H1 (cell line): Measurements from ENCODE around the gene SLC9A5. TPM values are rescaled to one million over a fixed set of nuclear protein-coding genes. Genes with fewer than 3 reads are reported as not detected.

Source experiments
- CTCF ChIA-PET: fragments of 300-600 bp; sonication (Branson Sonifier 250); formaldehyde crosslinking; loops from one replicate; lab custom pipeline; 2021; ENCODE audit not compliant: partially characterized antibody; lab: Charles Lee
- POLR2A ChIA-PET: fragments of 300-600 bp; sonication (Branson Sonifier 250); formaldehyde crosslinking; loops from one replicate; lab custom pipeline; 2021; ENCODE audit warnings: inconsistent platforms; ENCODE audit not compliant: partially characterized antibody; lab: Charles Lee
- DNase-seq, 2 experiments: peaks; one replicate each; pipeline versions ENCODE4 v3.0.0 to v3.0.0-alpha.2; 2010 to 2022; ENCODE audit warnings: low spot score in 2 of 2, low read depth in 1 of 2, mixed read lengths in 1 of 2
- FAIRE-seq: peaks from 2 replicates; lab custom pipeline; 2011; peaks lifted over from hg19 to GRCh38; lab: Jason Lieb, UNC
- H2AFZ ChIP-seq: 2 replicates; pipeline ENCODE4 v1.8.1; 2012; ENCODE audit warnings: low read length, inconsistent platforms
- H2AK5ac ChIP-seq: 2 replicates; pipeline ENCODE4 v1.6.1; 2013; ENCODE audit warnings: low read depth, low read length
- H2BK120ac ChIP-seq: replicated peaks from 2 replicates; pipeline ENCODE3; 2013; ENCODE audit warnings: low read depth, low read length, inconsistent platforms
- H2BK12ac ChIP-seq: 2 replicates; pipeline ENCODE4 v1.6.1; 2013; ENCODE audit warnings: low read depth, low read length
- H2BK15ac ChIP-seq: 2 replicates; pipeline ENCODE4 v1.6.1; 2013; ENCODE audit warnings: low read length
- H2BK20ac ChIP-seq: 2 replicates; pipeline ENCODE4 v1.6.1; 2013; ENCODE audit warnings: low read length
- H2BK5ac ChIP-seq: 2 replicates; pipeline ENCODE4 v1.6.1; 2013; ENCODE audit warnings: low read depth, low read length
- H3K14ac ChIP-seq: 2 replicates; pipeline ENCODE4 v1.6.1; 2013; ENCODE audit warnings: inconsistent platforms; ENCODE audit not compliant: insufficient read length
- H3K18ac ChIP-seq: 2 replicates; pipeline ENCODE4 v1.6.1; 2013; ENCODE audit warnings: low read length; ENCODE audit errors: extremely low read depth
- H3K23ac ChIP-seq: 2 replicates; pipeline ENCODE4 v1.6.1; 2013; ENCODE audit warnings: inconsistent platforms; ENCODE audit not compliant: insufficient read length
- H3K23me2 ChIP-seq: 2 replicates; pipeline ENCODE4 v1.6.1; 2013; ENCODE audit warnings: low read depth, low read length
- H3K27ac ChIP-seq: 2 replicates; pipeline ENCODE4 v1.6.1; 2011; ENCODE audit warnings: low read depth, low read length, inconsistent platforms
- H3K27me3 ChIP-seq, 4 experiments: replicated peaks in 1 of 4; 1 replicate in 1 of 4; 2 replicates in 3 of 4; pipeline versions ENCODE4 v1.6.1 to v1.8.1; 2011 to 2013; ENCODE audit warnings: low read length in 3 of 4, mild to moderate bottlenecking in 3 of 4, inconsistent platforms in 2 of 4, mixed read lengths in 2 of 4, moderate library complexity in 1 of 4; ENCODE audit not compliant: control insufficient read depth in 3 of 4, insufficient read depth in 3 of 4; ENCODE audit errors: extremely low read depth in 1 of 4
- H3K36me3 ChIP-seq, 4 experiments: 2 replicates each; pipeline versions ENCODE4 v1.6.1 to v1.8.1; 2011 to 2013; ENCODE audit warnings: mild to moderate bottlenecking in 4 of 4, low read length in 3 of 4, moderate library complexity in 2 of 4, control low read depth in 1 of 4, inconsistent platforms in 1 of 4; ENCODE audit not compliant: insufficient read depth in 4 of 4, control insufficient read depth in 2 of 4
- H3K4ac ChIP-seq: replicated peaks from 2 replicates; pipeline ENCODE3; 2013; ENCODE audit warnings: low read length, low read depth, mixed read lengths, inconsistent platforms; ENCODE audit not compliant: insufficient read length
- H3K4me1 ChIP-seq, 4 experiments: replicated peaks in 1 of 4; 1 replicate in 1 of 4; 2 replicates in 3 of 4; pipeline versions ENCODE4 v1.6.1 to v1.8.1; 2011 to 2013; ENCODE audit warnings: low read length in 3 of 4, inconsistent platforms in 2 of 4, mixed read lengths in 1 of 4; ENCODE audit not compliant: insufficient read depth in 4 of 4, control insufficient read depth in 3 of 4
- H3K4me2 ChIP-seq, 2 experiments: 2 replicates each; pipeline versions ENCODE4 v1.6.1 to v1.8.1; 2011 to 2013; ENCODE audit warnings: low read depth in 2 of 2, low read length in 2 of 2, control low read depth in 1 of 2, inconsistent platforms in 1 of 2, mild to moderate bottlenecking in 1 of 2; ENCODE audit not compliant: insufficient read depth in 1 of 2
- H3K4me3 ChIP-seq, 4 experiments: fragments of 200-600, 300-600 bp in 1 of 4; sonication (generic), shearing (Covaris generic), sonication (Bioruptor Twin) in 1 of 4; 2 replicates each; pipeline versions ENCODE4 v1.5.1 to v1.8.1; 2011 to 2016; ENCODE audit warnings: low read length in 4 of 4, low read depth in 3 of 4, control low read depth in 2 of 4, inconsistent platforms in 2 of 4, mild to moderate bottlenecking in 2 of 4, mixed read lengths in 1 of 4, moderate library complexity in 1 of 4; ENCODE audit not compliant: insufficient read depth in 2 of 4; ENCODE audit errors: extremely low read depth in 1 of 4
- H3K56ac ChIP-seq: replicated peaks from 2 replicates; pipeline ENCODE3; 2013; ENCODE audit warnings: low read depth, mild to moderate bottlenecking, mixed read lengths, low read length, inconsistent platforms; ENCODE audit not compliant: insufficient read length
- H3K79me1 ChIP-seq: 2 replicates; pipeline ENCODE4 v1.6.1; 2013; ENCODE audit warnings: low read depth, low read length, control low read depth
- H3K79me2 ChIP-seq, 2 experiments: 2 replicates each; pipeline versions ENCODE4 v1.6.1 to v1.8.1; 2012 to 2013; ENCODE audit warnings: low read length in 2 of 2, mild to moderate bottlenecking in 2 of 2, inconsistent platforms in 1 of 2; ENCODE audit not compliant: insufficient read depth in 2 of 2, control insufficient read depth in 1 of 2
- H3K9ac ChIP-seq, 4 experiments: replicated peaks in 1 of 4; 1 replicate in 1 of 4; 2 replicates in 3 of 4; pipeline versions ENCODE4 v1.6.1 to v1.8.1; 2011 to 2013; ENCODE audit warnings: low read depth in 3 of 4, low read length in 3 of 4, control low read depth in 2 of 4, mild to moderate bottlenecking in 2 of 4, moderate library complexity in 2 of 4, inconsistent platforms in 1 of 4; ENCODE audit errors: extremely low read depth in 1 of 4
- H3K9me3 ChIP-seq, 2 experiments: 2 replicates each; pipeline versions ENCODE4 v1.6.1 to v1.8.1; 2012 to 2013; ENCODE audit warnings: mild to moderate bottlenecking in 2 of 2, moderate library complexity in 2 of 2, control low read depth in 1 of 2, inconsistent platforms in 1 of 2, low read depth in 1 of 2, low read length in 1 of 2, mixed read lengths in 1 of 2; ENCODE audit not compliant: insufficient read depth in 2 of 2
- H4K20me1 ChIP-seq, 2 experiments: replicated peaks in 1 of 2; 2 replicates each; pipeline versions ENCODE3 to v1.8.1; 2011 to 2013; ENCODE audit warnings: inconsistent platforms in 2 of 2, low read length in 2 of 2, mild to moderate bottlenecking in 1 of 2; ENCODE audit not compliant: insufficient read depth in 2 of 2, control insufficient read depth in 1 of 2
- H4K5ac ChIP-seq: 2 replicates; pipeline ENCODE4 v1.6.1; 2013; ENCODE audit warnings: low read length, low read depth, mixed read lengths, inconsistent platforms; ENCODE audit not compliant: insufficient read length
- H4K8ac ChIP-seq: 2 replicates; pipeline ENCODE4 v1.8.0; 2013; ENCODE audit warnings: mild to moderate bottlenecking, moderate library complexity, low read length, inconsistent platforms; ENCODE audit not compliant: insufficient read depth; ENCODE audit errors: extremely low read depth
- H4K91ac ChIP-seq: replicated peaks from 2 replicates; pipeline ENCODE3; 2013; ENCODE audit warnings: low read length, mixed read lengths, inconsistent platforms; ENCODE audit not compliant: insufficient read length
- CREB1 ChIP-seq: IDR thresholded peaks from 2 replicates; pipeline ENCODE4 v1.6.1; 2012; ENCODE audit warnings: inconsistent platforms
- JUN ChIP-seq: IDR thresholded peaks from 2 replicates; pipeline ENCODE4 v1.6.1; 2011; ENCODE audit warnings: low read depth, mild to moderate bottlenecking, improper control_type of control experiment, low read length
- KDM4A ChIP-seq: IDR thresholded peaks from one replicate; pipeline ENCODE4 v1.7.1; 2012; ENCODE audit warnings: low read depth, mild to moderate bottlenecking, moderate library complexity, low read length, inconsistent platforms; ENCODE audit not compliant: severe bottlenecking
- MAX ChIP-seq: IDR thresholded peaks from 2 replicates; pipeline ENCODE4 v1.6.1; 2012; ENCODE audit warnings: inconsistent platforms
- SUZ12 ChIP-seq: fragments of 200-600 bp; sonication (generic); IDR thresholded peaks from 2 replicates; pipeline ENCODE4 v1.6.1; 2012; ENCODE audit warnings: mild to moderate bottlenecking, inconsistent platforms, low read length, moderate library complexity, mixed read lengths
- TAF1 ChIP-seq: IDR thresholded peaks from 2 replicates; pipeline ENCODE4 v1.6.1; 2011; ENCODE audit warnings: mild to moderate bottlenecking, low read depth, low read length
- TCF12 ChIP-seq: IDR thresholded peaks from 2 replicates; pipeline ENCODE4 v1.6.1; 2011; ENCODE audit warnings: low read depth, mild to moderate bottlenecking, low read length
- WGBS, 2 experiments: shearing (Covaris generic) in 1 of 2; methylation state at CpG; one replicate each; pipeline versions ENCODE4 v1.1.6 to v1.1.7; 2013 to 2015; ENCODE audit warnings: low lambda C conversion rate in 2 of 2, mixed read lengths in 2 of 2, inconsistent platforms in 1 of 2, low coverage in 1 of 2, missing lambda C conversion rate in 1 of 2; ENCODE audit not compliant: insufficient replicate concordance in 2 of 2, insufficient coverage in 1 of 2, insufficient read length in 1 of 2; ENCODE audit errors: extremely low coverage in 1 of 2, missing lambda C conversion rate in 1 of 2; 5-methylcytosine and 5-hydroxymethylcytosine counted together
- polyA plus RNA-seq, 7 experiments: library from polyadenylated mRNA; depleted of rRNA in 3 of 7; stranded (reverse) in 5 of 7; unstranded in 2 of 7; fragments of >200 nt in 5 of 7; fragments of 200-250 nt in 2 of 7; gene quantifications; 1 replicate in 5 of 7; 2 replicates in 1 of 7; 4 replicates in 1 of 7; pipeline versions ENCODE4 v1.2.1 to v1.2.3, GENCODE V29; 2011 to 2013; ENCODE audit warnings: missing spikeins in 2 of 7, mixed read lengths in 2 of 7
- total RNA-seq: library from RNA; stranded (reverse); fragmentation: NEBNext Ultra II Directional; extraction: Animal tissue kit (Norgen Biotek cat#: 25700); gene quantifications from 2 replicates; pipeline ENCODE4 v1.2.1, GENCODE V29; 2021

SLC9A5 gene
- total and polyA plus RNA-seq, 2 of the 8 experiments (the other 6 are each of a cell fraction or from before 2014, with no cell fraction given), result 7.9 to 8.6 TPM

- H3K56ac ChIP-seq, result no peak overlapping the region
- no peak for FAIRE-seq
- 91% methylated on average over 11 of the region's 11 CpGs; no CpG with 5 or more reads in 1 of the 2 experiments for WGBS, 2 experiments
- no peak overlapping the region for H3K9ac ChIP-seq
- no peak overlapping the region for H4K8ac ChIP-seq
- POLR2A ChIA-PET, result interaction anchor here (0.8 to 1.9 kb wide), 2 partner anchors 10 to 12 kb away, joined by 3 to 8 read pairs; partner anchors contain the start of gene SLC9A5
- no peak overlapping the region for H2BK5ac ChIP-seq
- H3K23ac ChIP-seq, result no peak overlapping the region
- H3K27me3 ChIP-seq, result no peaks in the 10 kb centered on the region
- H2AFZ ChIP-seq, result no peak overlapping the region
- H3K9me3 ChIP-seq, result no peaks in the 10 kb centered on the region
- H2BK120ac ChIP-seq, result no peak overlapping the region
- CTCF ChIA-PET, result interaction anchor here (0.6 to 14.4 kb wide), 12 partner anchors 9 to 170 kb away, joined by 3 to 217 read pairs (median 3); partner anchors contain the start of genes FHOD1 and SLC9A5
- no peak overlapping the region for H4K5ac ChIP-seq
- H3K18ac ChIP-seq, result no peak overlapping the region
- H3K79me2 ChIP-seq, result no peaks in the 10 kb centered on the region
- TF ChIP-seq KDM4A (no peak), TCF12 (no peak), CREB1 (no peak), JUN (no peak), MAX (no peak), TAF1 (no peak), SUZ12 (no peak)
- TF ChIP-seq, all 59 proteins: peak for 0
- H3K23me2 ChIP-seq, result no peaks in the 10 kb centered on the region
- no peaks in the 10 kb centered on the region; a peak in 2 of 8 replicates for H3K36me3 ChIP-seq
- H2BK12ac ChIP-seq, result 0 out of 2 replicates have a peak overlapping the region, but pooled peaks have one; percentile 17
- no peak overlapping the region for H3K14ac ChIP-seq
- H2BK15ac ChIP-seq, result no peak overlapping the region
- H4K20me1 ChIP-seq, result peaks cover 0 to 9% of the 10 kb centered on the region in 2 experiments
- no peak overlapping the region for H4K91ac ChIP-seq
- H3K4ac ChIP-seq, result no peak overlapping the region
- H3K79me1 ChIP-seq, result no peaks in the 10 kb centered on the region
- H3K4me2 ChIP-seq, result no peak overlapping the region
- H2BK20ac ChIP-seq, result no peak overlapping the region
- no peak overlapping the region for H2AK5ac ChIP-seq
- H3K4me1 ChIP-seq, result no peaks in the 10 kb centered on the region
- H3K4me3 ChIP-seq, result no peak overlapping the region
- H3K27ac ChIP-seq, result no peak overlapping the region
- no peak for DNase-seq
Measured at GRCh38 chr16:67258161-67258835, 9.5 kb downstream of the SLC9A5 start.
